ENCODE measurements around the gene IGF1.

- TF ChIP-seq EZH2 (IDR thresholded peaks at IDR 0.05) = no peak
- no peak for TF ChIP-seq FOXP2 (optimal IDR thresholded peaks at IDR 0.05; ENCODE audit: control extremely low read depth, extremely low read length, insufficient read depth)
- no peak for TF ChIP-seq POLR2AphosphoS5 (IDR thresholded peaks at IDR 0.05; ENCODE audit: borderline replicate concordance, low read depth, low read length)
These were observed 16.6 kb downstream of the IGF1 start for GRCh38 chr12:102463659-102464249.
